Dedifferentiated amniotic fluid mesenchymal stem cell (primary cell): ENCODE data around the gene FBXL13.
"Not testable (repeated sequence)": the region's sequence is repeated elsewhere in the genome, so short reads cannot be mapped to it uniquely, and the experiment has no call there.

Experiments used
- DNase-seq: peaks from one replicate; pipeline ENCODE4 v3.0.0-alpha.2; 2016; ENCODE audit errors: extremely low spot score

Gene FBXL13

DNA sequence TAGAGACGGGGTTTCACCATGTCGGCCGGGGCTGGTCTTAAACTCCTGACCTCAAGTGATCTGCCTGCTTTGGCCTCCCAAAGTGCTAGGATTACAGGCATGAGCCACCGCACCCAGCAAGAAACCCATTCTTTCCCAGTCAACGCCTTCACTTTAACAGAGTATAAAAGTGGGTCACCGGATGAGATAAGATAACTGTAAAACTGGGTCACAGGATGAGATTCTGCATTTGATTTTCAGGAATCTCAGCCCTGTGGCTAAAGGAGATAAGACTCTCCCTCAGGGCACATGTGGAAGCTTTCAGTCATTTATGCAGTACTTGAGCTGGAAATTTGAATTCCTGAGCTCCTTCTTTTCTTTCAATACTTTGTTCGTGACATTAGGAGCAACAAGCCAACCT, 91.0 kb downstream of the FBXL13 start:
- no peak for DNase-seq

DNA sequence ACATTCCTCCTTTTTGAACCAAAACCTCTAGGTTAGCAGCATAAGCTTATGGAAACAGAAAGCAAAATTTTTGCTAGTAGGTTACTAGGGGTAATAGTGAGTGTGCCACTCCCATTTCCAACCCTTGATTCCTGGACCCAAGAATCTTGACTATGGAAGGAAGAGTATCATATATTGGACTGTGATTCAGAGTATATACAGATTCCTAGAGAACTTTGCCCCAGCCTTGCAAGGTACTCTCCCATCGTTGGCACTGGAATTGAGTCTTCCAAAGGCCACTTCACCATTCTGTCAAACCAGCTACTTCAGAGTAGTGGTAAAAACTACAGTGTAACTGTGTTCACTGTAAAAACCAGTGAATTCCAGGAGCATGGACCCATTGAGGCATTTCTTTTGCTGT, 92.4 kb downstream of the FBXL13 start:
- DNase-seq, result no peak

DNA sequence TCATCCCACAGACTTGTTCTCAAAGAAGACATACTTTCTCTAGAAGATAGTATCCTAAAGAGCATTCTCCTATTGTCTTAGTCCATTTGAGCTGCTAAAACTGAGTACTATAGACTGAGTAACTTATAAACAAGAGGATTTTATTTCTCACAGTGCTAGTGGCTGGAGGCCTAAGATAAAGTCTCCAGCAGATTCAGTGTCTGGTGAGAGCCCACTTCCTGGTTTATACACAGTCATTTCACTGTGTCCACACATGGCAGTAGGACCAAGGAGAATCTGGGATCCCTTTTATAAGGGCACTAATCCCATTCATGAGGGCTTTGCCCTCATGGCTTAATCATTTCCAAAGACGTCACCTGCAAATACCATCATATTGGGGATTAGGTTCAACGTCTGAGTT, 93.1 kb downstream of the FBXL13 start:
- DNase-seq, result no peak

DNA sequence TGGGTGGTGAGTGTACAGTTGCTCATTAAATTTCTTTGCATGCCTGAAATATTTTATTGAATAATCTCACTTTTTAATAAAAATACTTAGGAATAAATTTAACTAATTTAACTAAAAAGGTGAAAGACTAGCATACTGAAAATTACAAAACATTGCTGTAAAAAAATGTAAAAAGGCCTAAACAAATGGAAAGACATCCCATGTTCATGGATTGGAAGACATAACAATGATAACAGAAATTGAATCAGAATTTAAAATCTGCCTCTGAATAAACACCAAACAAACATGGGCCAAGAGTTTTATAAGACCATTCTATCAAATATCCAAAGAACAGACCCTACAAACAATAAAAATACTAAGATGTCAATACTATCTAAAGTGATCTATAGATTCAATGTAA, 94.9 kb downstream of the FBXL13 start:
- DNase-seq, result no peak

DNA sequence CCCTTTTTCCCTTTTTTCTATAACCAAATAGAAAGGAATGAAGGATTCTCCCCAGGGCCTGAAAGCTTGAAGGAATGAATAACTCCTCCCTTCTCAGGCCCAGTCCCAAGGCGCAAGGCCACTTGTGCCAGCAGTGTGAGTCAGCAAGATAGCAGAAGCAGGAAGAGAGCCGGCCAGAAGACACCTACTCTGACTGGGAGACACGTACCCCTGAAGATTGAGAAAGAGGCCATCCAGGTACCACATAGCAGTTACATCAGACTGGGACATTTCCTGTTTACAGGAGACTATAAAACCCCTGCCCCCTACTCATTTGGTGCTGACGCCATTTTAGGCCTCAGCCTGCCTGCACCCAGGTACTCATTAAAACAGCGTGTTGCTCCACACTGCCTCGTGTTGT, 96.3 kb downstream of the FBXL13 start:
- DNase-seq, result peak; percentile 50

DNA sequence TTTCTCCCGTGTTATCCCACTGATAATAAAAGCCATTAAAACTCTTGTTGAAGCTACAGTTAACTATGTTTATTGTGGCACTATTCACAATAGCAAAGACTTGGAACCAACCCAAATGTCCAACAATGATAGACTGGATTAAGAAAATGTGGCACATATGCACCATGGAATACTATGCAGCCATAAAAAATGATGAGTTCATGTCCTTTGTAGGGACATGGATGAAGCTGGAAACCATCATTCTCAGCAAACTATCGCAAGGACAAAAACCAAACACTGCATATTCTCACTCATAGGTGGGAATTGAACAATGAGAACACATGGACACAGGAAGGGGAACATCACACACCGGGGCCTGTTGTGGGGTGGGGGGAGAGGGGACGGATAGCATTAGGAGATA, 97.0 kb downstream of the FBXL13 start:
- DNase-seq, result not testable (repeated sequence)

DNA sequence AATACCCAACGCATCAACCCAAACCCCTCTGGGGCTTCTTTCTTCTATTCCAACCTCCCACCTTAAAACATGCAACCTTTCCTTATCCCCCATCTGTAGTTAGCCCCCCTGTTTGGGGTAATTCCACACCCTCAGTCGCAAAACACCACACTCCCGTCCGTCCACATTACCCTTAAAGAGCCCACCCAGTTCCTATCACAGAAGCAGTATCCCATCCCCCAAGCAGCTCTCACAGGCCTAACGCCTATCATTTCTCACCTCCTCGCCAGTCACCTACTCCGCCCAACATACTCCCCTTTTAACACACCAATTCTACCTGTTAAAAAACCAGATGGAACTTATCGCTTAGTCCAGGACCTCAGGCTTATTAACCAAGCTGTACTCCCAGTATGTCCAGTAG, 98.1 kb downstream of the FBXL13 start:
- no peak for DNase-seq

DNA sequence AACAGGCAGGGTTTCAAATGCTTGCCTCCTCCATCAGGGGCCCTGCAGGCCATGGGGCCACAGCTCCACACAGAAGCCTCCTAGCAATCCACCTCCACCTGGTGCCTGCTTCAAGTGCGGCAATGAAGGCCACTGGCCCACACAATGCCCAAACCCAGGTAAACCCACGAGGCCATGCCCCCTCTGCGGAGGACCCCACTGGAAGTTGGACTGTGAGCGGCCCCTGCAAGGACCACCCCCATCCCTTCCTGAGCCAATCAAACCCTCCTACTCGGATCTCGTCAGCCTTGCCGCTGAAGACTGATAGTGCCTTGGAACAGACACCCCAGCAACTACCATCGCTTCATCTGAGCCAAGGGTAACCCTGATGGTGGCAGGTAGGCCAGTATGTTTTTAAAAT, 98.7 kb downstream of the FBXL13 start:
- DNase-seq, result no peak

DNA sequence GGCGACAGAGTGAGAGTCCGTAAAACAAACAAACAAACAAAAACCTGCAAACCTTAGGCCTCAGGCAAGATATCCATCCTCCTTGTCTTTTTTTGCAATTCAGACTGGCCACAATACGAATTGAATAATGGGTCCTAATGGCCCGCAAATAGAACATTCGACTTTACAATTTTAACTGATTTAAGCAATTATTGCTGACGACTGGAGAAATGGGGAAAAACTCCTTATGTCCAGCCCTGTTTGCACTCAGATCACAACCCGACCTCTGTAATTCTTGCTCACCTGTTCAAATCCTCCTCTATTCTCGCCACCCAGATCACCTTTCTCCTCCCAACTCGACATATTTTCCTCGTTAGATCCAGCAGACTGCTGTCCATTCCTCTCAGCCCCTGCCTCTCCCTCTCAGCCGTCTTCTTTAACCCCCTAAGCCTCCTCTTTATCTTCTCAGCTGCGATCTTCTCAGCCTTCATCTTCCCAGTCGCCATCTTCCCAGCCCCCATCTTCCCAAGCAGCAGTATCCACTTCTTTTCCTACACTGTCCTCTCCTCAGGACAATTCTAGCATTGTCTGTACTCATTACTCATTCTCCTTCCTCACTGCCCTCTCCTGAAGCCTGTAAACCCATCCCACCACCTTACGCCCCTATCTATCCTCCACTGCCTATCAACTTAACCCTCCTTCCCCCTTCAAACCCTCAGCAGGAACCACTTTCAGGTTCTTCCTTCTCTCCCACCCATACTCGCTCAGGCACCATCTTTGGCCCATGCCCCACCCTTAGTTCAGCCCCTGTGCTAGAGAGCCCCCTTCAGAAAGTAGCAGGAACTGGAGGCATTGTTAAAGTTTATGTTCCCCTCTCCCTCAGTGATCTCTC, 100.0 kb downstream of the FBXL13 start:
- DNase-seq, result no peak

DNA sequence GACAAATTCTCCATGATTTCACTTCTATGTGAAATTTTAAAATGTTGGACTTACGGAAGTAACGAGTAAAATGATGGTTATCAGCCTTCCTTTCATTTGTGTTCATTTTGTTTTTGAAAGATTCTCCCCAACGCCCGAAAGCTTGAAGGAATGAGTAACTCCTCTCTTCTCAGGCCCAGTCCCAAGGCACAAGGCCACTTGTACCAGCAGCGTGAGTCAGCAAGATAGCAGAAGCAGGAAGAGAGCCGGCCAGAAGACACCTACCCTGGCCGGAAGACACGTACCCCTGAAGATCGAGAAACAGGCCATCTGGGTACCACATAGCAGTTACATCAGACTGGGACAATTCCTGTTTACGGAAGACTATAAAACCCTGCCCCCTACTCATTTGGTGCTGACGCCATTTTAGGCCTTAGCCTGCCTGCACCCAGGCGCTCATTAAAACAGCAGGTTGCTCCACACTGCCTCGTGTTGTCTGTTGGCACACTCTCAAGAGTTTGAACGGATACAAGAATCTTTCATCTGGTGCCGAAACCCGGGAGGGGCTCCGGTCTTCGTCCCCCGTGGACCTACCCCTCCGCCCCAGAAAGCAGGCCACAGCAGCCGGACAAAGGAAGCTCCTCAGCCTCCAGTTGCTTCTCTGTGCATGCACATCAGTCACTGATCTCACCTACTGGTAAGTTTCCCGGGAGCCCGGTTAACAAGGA, 101.3 kb downstream of the FBXL13 start:
- DNase-seq, result no peak

DNA sequence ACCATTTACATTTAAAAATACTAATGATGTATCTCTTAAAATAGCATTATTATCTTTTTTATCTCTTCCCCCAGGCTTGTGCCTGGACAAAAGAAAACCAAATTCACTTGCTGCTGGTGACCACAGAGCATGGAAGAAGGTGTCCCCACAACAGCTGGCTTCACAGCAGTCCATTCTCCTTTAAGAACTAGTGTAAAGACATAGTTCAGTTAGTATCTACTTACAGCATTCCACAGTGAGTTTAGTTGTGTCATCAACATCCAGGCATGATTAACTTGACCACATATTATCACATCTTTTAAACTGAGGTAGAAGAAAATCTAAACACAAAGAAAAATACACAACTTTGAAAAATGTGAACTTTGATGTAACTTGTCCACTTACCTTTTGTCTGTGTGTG, 106.8 kb downstream of the FBXL13 start:
- DNase-seq, result no peak

DNA sequence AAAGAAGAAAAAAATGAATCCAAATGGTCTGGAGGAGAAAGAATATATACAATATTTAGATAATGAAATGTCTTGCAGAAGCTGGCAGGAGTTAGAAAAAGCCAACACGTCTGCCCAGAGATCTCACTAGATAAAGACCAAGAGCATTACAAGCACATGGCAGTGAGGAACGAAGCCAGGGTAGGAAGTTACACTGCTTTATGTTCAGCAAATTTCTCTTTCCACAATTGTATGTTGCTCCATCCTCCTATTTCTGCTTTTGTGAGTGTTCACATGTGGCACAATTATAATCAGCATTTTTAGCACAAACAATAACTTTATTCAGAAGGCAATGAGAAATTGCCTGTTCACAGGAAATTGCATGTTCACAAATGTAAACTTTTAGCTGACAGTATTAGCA, 108.1 kb downstream of the FBXL13 start:
- DNase-seq, result no peak

DNA sequence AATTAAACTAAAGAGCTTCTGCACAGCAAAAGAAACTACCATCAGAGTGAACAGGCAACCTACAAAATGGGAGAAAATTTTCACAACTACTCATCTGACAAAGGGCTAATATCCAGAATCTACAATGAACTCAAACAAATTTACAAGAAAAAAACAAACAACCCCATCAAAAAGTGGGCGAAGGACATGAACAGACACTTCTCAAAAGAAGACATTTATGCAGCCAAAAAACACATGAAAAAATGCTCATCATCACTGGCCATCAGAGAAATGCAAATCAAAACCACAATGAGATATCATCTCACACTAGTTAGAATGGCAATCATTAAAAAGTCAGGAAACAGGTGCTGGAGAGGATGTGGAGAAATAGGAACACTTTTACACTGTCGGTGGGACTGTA, 112.6 kb downstream of the FBXL13 start:
- DNase-seq, result not testable (repeated sequence)

DNA sequence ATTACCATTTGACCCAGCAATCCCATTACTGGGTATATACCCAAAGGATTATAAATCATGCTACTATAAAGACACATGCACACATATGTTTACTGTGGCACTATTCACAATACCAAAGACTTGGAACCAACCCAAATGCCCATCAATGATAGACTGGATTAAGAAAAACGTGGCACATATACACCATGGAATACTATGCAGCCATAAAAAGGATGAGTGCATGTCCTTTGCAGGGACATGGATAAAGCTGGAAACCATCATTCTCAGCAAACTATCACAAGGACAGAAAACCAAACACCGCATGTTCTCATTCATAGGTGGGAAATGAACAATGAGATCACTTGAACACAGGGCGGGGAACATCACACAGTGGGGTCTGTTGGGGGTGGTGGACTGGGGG, 116.6 kb downstream of the FBXL13 start:
- DNase-seq, result not testable (repeated sequence)

DNA sequence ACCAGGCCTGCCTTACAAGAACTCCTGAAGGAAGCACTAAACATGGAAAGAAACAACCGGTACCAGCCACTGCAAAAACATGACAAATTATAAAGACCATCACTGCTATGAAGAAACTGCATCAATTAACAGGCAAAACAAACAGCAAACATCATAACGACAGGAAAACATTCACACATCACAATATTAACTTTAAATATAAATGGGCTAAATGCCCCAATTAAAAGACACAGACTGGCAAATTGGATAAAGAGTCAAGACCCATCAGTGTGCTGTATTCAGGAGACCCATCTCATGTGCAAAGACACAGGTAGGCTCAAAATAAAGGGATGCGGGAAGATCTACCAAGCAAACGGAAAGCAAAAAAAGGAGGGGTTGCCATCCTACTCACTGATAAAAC, 120.2 kb downstream of the FBXL13 start:
- not testable (repeated sequence) for DNase-seq

DNA sequence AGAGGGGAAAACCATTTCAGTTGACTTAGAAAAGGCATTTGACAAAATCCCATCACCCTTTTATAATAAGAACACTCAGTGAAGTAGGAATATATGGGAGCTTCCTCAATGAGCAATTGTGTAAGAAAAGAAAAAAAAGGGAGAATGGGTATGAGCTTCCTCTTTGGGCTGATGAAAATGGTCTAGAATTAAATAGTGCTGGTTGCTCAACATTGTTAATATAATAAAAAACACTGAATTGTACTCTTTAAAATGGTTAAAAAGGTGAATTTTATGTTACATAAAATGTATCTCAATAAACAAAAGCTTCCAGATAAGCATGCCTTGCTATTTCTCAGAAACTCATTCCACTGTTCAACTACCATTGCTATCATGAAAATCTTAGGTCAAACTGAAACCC, 121.2 kb downstream of the FBXL13 start:
- DNase-seq, result no peak

DNA sequence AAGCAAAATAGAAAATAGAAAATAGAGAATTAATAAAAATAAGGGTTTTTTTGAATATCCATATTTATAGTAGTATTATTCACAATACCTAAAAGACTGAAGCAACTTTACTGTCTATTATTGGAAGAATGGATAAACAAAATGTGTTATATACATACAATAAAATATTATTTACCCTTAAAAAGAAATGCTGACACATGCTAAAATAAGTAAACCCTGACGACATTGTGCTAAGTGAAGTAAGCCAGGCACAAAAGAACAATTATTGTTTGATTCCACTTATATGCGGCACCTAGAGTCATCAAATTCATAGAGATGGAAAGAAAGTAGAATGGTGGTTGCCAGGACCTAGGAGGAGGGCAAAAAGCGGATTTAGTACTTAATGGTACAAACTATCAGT, 122.8 kb downstream of the FBXL13 start:
- no peak for DNase-seq

DNA sequence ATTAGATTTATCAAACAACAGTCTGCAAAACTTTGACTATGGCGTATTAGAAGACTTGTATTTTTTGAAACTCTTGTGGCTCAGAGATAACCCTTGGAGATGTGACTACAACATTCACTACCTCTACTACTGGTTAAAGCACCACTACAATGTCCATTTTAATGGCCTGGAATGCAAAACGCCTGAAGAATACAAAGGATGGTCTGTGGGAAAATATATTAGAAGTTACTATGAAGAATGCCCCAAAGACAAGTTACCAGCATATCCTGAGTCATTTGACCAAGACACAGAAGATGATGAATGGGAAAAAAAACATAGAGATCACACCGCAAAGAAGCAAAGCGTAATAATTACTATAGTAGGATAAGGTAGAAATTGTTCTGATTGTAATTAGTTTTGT, 130.4 kb downstream of the FBXL13 start:
- DNase-seq, result no peak

DNA sequence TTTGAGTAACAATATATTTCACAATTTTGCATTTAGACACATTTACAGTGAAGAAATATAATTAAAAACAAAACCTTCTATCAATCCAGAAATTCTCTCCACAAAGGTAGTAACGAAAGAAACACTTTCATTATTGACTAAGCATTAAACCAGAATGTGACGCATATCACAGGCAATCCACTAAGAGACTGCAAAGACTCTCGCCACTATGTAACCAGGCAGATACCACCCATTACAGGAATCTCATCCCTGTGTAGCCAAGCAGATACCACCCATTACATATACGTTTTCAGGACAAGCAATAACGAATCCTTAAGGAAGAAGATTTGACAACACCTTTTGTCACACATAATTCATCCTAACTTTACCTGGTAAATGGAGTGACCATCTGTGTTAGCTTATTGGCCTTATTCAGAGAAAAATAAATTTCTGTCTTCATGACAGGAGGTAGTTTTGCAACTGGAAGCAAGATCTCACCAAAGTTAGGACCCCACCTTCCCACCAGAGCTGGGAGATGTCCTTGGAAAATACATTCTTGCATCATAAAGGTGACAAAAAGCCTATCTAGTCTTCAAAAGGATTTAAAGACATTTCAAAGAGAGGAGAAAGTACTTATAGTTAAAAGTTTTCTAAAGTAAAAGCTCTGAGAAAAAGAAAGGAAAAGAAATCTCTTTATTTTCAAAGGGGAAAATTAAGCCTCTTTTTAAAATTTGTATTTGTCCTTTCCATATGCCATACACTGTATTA, 131.0 kb downstream of the FBXL13 start:
- DNase-seq, result no peak

DNA sequence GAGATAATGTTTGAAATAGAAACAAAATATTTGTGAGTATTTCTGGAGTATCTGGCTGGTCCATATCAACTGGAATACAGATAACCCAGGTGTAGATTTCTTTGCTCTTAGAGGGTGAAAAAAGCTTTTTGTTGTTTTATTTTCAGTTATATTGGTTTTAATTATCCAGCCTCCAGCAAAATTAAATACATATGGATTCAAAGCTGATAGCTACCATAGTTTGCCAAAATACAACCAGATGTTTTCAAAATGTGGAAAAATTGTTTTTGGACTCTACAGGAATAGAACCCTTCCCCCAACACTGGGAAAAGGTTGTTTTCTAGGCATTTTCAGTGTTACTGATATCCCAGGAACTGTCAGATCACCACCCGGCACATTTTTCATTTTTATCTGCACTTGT, 131.7 kb downstream of the FBXL13 start:
- DNase-seq, result no peak

DNA sequence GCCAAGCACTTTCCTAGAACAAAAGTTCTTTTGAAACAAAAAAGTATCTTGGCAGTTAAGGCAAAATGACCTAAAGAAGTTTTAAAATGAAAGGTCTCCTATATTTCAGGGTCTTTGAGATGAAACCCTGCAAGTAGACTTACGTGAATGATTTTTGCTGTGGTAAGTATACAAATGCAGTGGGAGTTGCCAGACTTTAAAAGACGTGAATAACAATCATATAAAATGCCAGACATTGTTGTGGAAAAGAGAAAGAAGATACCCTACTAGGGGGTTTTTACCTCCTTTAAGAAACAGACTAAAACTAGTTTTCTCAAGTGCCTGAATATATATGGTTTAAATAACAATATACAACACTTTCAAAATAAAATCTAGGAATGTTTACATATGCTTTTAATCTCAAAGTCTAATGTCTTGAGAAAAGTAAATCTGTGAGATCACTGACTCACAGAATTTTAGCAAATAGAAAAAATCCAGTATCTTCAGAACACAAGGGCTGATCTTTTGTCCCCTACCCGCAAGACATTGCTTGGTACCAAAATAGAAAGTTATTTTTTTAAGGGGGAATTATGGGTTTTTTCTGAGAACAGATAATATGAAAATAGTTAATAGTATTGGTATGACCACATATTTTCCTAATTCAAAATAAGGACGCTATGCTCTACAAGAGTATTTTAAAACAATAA, 132.3 kb downstream of the FBXL13 start:
- no peak for DNase-seq

DNA sequence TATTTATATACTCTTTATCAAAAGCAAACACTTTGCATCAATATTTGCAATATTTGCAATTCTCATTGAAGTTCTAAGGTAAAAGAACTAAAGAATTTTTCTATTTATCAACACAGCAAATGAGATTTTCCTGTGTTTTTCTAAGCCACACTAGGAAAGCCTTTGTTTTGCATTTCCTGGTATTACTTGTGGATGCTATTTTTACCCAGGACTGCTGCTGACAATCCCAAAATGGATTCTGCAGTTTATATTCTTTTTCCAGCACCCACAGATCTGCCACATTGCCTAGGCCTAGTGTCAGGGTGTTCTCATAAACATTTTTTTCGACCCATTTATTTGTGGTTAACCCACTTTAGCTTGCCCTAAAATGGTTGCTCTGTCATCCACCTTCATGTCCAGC, 135.9 kb downstream of the FBXL13 start:
- no peak for DNase-seq
